Left renal pelvis (tissue), 4 donors: ENCODE measurements around the gene PLAA. TPM values are rescaled to one million over a fixed set of nuclear protein-coding genes. Genes with fewer than 3 reads are reported as not detected.

Experiments
- polyA plus RNA-seq, 4 donors: library from polyadenylated mRNA; unstranded; fragments of 120-200 nt; gene quantifications; one replicate each; pipeline ENCODE4 v1.2.1, GENCODE V29; 2013; ENCODE audit not compliant: insufficient read length in 4 of 4

PLAA gene
- polyA plus RNA-seq, 4 donors: 33.8 to 51.9 (median 45.9) TPM

Other genes starting within 250 kb of the PLAA start
- 10 to 100 TPM; 22.8 to 52.0 (median 42.1) TPM for gene CAAP1, start 54.4 kb downstream of the PLAA start, polyA plus RNA-seq
- gene IFT74, start 9.2 kb upstream of the PLAA start, polyA plus RNA-seq: 10 to 100 TPM; 24.0 to 50.1 (median 41.7) TPM
- gene LRRC19, start 58.4 kb upstream of the PLAA start, polyA plus RNA-seq: 10 to 100 TPM in 3 of 4 donors, under 1 TPM in 1; 0.38 to 15.6 (median 14.5) TPM
- 10 to 100 TPM; 29.3 to 54.5 (median 36.2) TPM for gene TEK, start 162.0 kb upstream of the PLAA start, polyA plus RNA-seq